GM12891 (cell line): ENCODE measurements around the gene PLXND1.

ENCODE experiments used
- DNase-seq: peaks from one replicate; pipeline ENCODE4 v3.0.0; 2011; ENCODE audit warnings: low spot score; ENCODE audit not compliant: insufficient read length
- FAIRE-seq: peaks from 2 replicates; lab custom pipeline; 2011; peaks lifted over from hg19 to GRCh38; lab: Jason Lieb, UNC
- PAX5 ChIP-seq: IDR thresholded peaks from 2 replicates; pipeline ENCODE4 v1.6.1; 2011; ENCODE audit warnings: low read length, moderate library complexity, mild to moderate bottlenecking; ENCODE audit not compliant: insufficient read depth, severe bottlenecking
- POLR2A ChIP-seq: IDR thresholded peaks from 2 replicates; pipeline ENCODE4 v1.6.1; 2011; ENCODE audit warnings: low read depth, low read length, control low read depth
- POLR2AphosphoS5 ChIP-seq: IDR thresholded peaks from 2 replicates; pipeline ENCODE4 v1.6.1; 2011; ENCODE audit warnings: low read depth, low read length, control low read depth
- POU2F2 ChIP-seq: IDR thresholded peaks from 2 replicates; pipeline ENCODE4 v1.6.1; 2011; ENCODE audit warnings: low read depth, mild to moderate bottlenecking, control low read depth, low read length, moderate library complexity
- SPI1 ChIP-seq: IDR thresholded peaks from 2 replicates; pipeline ENCODE4 v1.6.1; 2011; ENCODE audit warnings: low read depth, low read length, control low read depth
- TAF1 ChIP-seq: IDR thresholded peaks from 2 replicates; pipeline ENCODE4 v1.6.1; 2011; ENCODE audit warnings: low read depth, low read length, control low read depth

The PLXND1 gene

GRCh38 chr3:129567939-129568338 lies 38.5 kb downstream of the PLXND1 start:
- FAIRE-seq (no peak), DNase-seq (no peak)
- no peak for TF ChIP-seq TAF1
- TF ChIP-seq SPI1: no peak
- no peak for TF ChIP-seq POU2F2
- TF ChIP-seq POLR2AphosphoS5: no peak
- no peak for TF ChIP-seq PAX5
- TF ChIP-seq POLR2A: no peak

- DNase-seq (no peak), FAIRE-seq (no peak)
- TF ChIP-seq POLR2AphosphoS5 (no peak), POLR2A (no peak), SPI1 (no peak), POU2F2 (no peak), PAX5 (no peak), TAF1 (no peak)
Measured at GRCh38 chr3:129567176-129567705, 39.2 kb downstream of the PLXND1 start.

GRCh38 chr3:129565902-129566301 lies 40.6 kb downstream of the PLXND1 start:
- no peak for DNase-seq
- no peak for FAIRE-seq
- no peak for TF ChIP-seq TAF1
- no peak for TF ChIP-seq POLR2A
- TF ChIP-seq POLR2AphosphoS5: no peak
- no peak for TF ChIP-seq PAX5
- no peak for TF ChIP-seq SPI1
- no peak for TF ChIP-seq POU2F2

GRCh38 chr3:129564981-129565644 lies 41.4 kb downstream of the PLXND1 start:
- FAIRE-seq: no peak
- no peak for DNase-seq
- TF ChIP-seq POLR2A: no peak
- no peak for TF ChIP-seq PAX5
- no peak for TF ChIP-seq TAF1
- no peak for TF ChIP-seq POU2F2
- no peak for TF ChIP-seq SPI1
- no peak for TF ChIP-seq POLR2AphosphoS5

GRCh38 chr3:129563850-129564535 lies 42.5 kb downstream of the PLXND1 start:
- no peak for FAIRE-seq
- TF ChIP-seq TAF1 (no peak), POLR2AphosphoS5 (no peak), POU2F2 (no peak), PAX5 (no peak), SPI1 (no peak), POLR2A (no peak)
- DNase-seq: no peak

- FAIRE-seq: no peak
- no peak for DNase-seq
- TF ChIP-seq POU2F2 (no peak), SPI1 (no peak), TAF1 (no peak), POLR2AphosphoS5 (no peak), POLR2A (no peak), PAX5 (no peak)
Measured at GRCh38 chr3:129563332-129563731, 43.1 kb downstream of the PLXND1 start.

GRCh38 chr3:129562803-129563202 lies 43.7 kb downstream of the PLXND1 start:
- no peak for DNase-seq
- no peak for FAIRE-seq

GRCh38 chr3:129561619-129562248 lies 44.7 kb downstream of the PLXND1 start:
- FAIRE-seq (no peak), DNase-seq (no peak)
- TF ChIP-seq TAF1 (no peak), POLR2A (no peak), POU2F2 (no peak), SPI1 (no peak), POLR2AphosphoS5 (no peak), PAX5 (no peak)

More at GRCh38 chr3:129562803-129563202, 43.7 kb downstream of the PLXND1 start:
- TF ChIP-seq POLR2A (no peak), SPI1 (no peak), POU2F2 (no peak), TAF1 (no peak), PAX5 (no peak), POLR2AphosphoS5 (no peak)

GRCh38 chr3:129560911-129561594 lies 45.4 kb downstream of the PLXND1 start:
- FAIRE-seq (no peak), DNase-seq (no peak)
- TF ChIP-seq PAX5: no peak
- no peak for TF ChIP-seq SPI1
- TF ChIP-seq POLR2A: no peak
- no peak for TF ChIP-seq POU2F2
- no peak for TF ChIP-seq POLR2AphosphoS5
- TF ChIP-seq TAF1: no peak
